Lower leg skin (tissue), 4 donors: Measurements from ENCODE around the gene PRLR. TPM values are rescaled to one million over a fixed set of nuclear protein-coding genes. Genes with fewer than 3 reads are reported as not detected.
"Not testable (repeated sequence)": the region's sequence is repeated elsewhere in the genome, so short reads cannot be mapped to it uniquely, and the experiment has no call there.

Experiments used
- DNase-seq, 2 donors: peaks; one replicate each; pipeline ENCODE4 v3.0.0-alpha.2; 2019; ENCODE audit warnings: low spot score in 2 of 2
- H3K4me3 ChIP-seq: fragments of 200-600 bp; sonication (generic); 2 replicates; pipeline ENCODE4 v1.5.1; 2017; ENCODE audit warnings: mild to moderate bottlenecking, low read depth; ENCODE audit not compliant: poor library complexity, severe bottlenecking
- CTCF ChIP-seq, 3 donors: fragments of 450-650 bp; IDR thresholded peaks; one replicate each; pipeline ENCODE4 v1.5.1; 2016; ENCODE audit warnings: antibody characterized with exemption in 3 of 3, mild to moderate bottlenecking in 3 of 3, moderate library complexity in 2 of 3
- POLR2A ChIP-seq, 2 donors: fragments of 450-650 bp; IDR thresholded peaks; one replicate each; pipeline ENCODE4 v1.6.1; 2016 to 2017; ENCODE audit warnings: antibody characterized with exemption in 2 of 2, mild to moderate bottlenecking in 1 of 2, moderate library complexity in 1 of 2
- WGBS, 2 donors: methylation state at CpG; one replicate each; pipeline ENCODE4 v1.1.5; 2018; 5-methylcytosine and 5-hydroxymethylcytosine counted together
- intact Hi-C: fragments of 100-400 bp; cut with DNase I; formaldehyde crosslinking; loops from one replicate; pipeline ENCODE4 v1.15.0; 2023; ENCODE audit warnings: low total_unique reads
- total RNA-seq, 4 donors: library from RNA; depleted of rRNA; stranded (reverse); fragments of >200 nt; gene quantifications; one replicate each; pipeline ENCODE4 v1.1.0, GENCODE V29; 2016

PRLR gene
- total RNA-seq, 4 donors from 2014 or later, result 6.1 to 11.4 (median 8.1) TPM

GRCh38 chr5:35120715-35121114 is 109.6 kb downstream of the PRLR start:
- WGBS, 2 donors, result 27 to 38% methylated on average over 1 of the region's 1 CpG
- intact Hi-C loops, result no loop called here
- DNase-seq, result no peak
- H3K4me3 ChIP-seq, result no peak overlapping the region
- no peak for TF ChIP-seq POLR2A (IDR thresholded peaks at IDR 0.05)
- TF ChIP-seq CTCF (IDR thresholded peaks at IDR 0.05), result no peak

- TF ChIP-seq POLR2A (IDR thresholded peaks at IDR 0.05) (no peak), CTCF (IDR thresholded peaks at IDR 0.05) (no peak)
- intact Hi-C loops, result no loop called here
- DNase-seq, result no peak
- WGBS, 2 donors, result 75 to 83% methylated on average over 6 of the region's 6 CpGs
- no peak overlapping the region for H3K4me3 ChIP-seq
Measured at GRCh38 chr5:35117967-35118366, 112.3 kb downstream of the PRLR start.

GRCh38 chr5:35115920-35116319 is 114.4 kb downstream of the PRLR start:
- no peak for TF ChIP-seq POLR2A (IDR thresholded peaks at IDR 0.05)
- H3K4me3 ChIP-seq, result no peak overlapping the region
- intact Hi-C loops, result no loop called here
- no peak for DNase-seq

GRCh38 chr5:35114698-35115097 is 115.6 kb downstream of the PRLR start:
- intact Hi-C loops, result no loop called here
- H3K4me3 ChIP-seq, result no peak overlapping the region
- WGBS, 2 donors, result 76 to 80% methylated on average over 4 of the region's 4 CpGs
- DNase-seq, result no peak
- TF ChIP-seq POLR2A (IDR thresholded peaks at IDR 0.05), result no peak
- no peak for TF ChIP-seq CTCF (IDR thresholded peaks at IDR 0.05)

GRCh38 chr5:35112300-35112699 is 118.0 kb downstream of the PRLR start:
- no peak overlapping the region for H3K4me3 ChIP-seq
- WGBS, 2 donors, result 53 to 64% methylated on average over 4 of the region's 4 CpGs
- no peak for DNase-seq
- TF ChIP-seq POLR2A (IDR thresholded peaks at IDR 0.05) (no peak), CTCF (IDR thresholded peaks at IDR 0.05) (no peak)
- intact Hi-C loops, result no loop called here

GRCh38 chr5:35104550-35104949 is 125.7 kb downstream of the PRLR start:
- DNase-seq, H3K4me3 ChIP-seq, intact Hi-C loops: not testable (repeated sequence)
- WGBS, 2 donors, result 85% methylated on average over 11 of the region's 11 CpGs

- WGBS, 2 donors, result 54 to 72% methylated on average over 5 of the region's 5 CpGs
- DNase-seq, result no peak
- intact Hi-C loops, result no loop called here
- H3K4me3 ChIP-seq, result no peak overlapping the region
- TF ChIP-seq POLR2A (IDR thresholded peaks at IDR 0.05) (no peak), CTCF (IDR thresholded peaks at IDR 0.05) (no peak)
Measured at GRCh38 chr5:35103637-35104299, 126.5 kb downstream of the PRLR start.

GRCh38 chr5:35101720-35102119 is 128.6 kb downstream of the PRLR start:
- H3K4me3 ChIP-seq, intact Hi-C loops, DNase-seq: not testable (repeated sequence)
- 96 to 97% methylated on average over 9 of the region's 9 CpGs for WGBS, 2 donors
